22Rv1 (cell line): ENCODE results near the gene CASP3.

Experiments used
- H3K27ac ChIP-seq: fragments of 450-650 bp; 2 replicates; pipeline ENCODE4 v1.5.1; 2017
- CTCF ChIP-seq: fragments of 450-650 bp; IDR thresholded peaks from 2 replicates; pipeline ENCODE4 v1.5.1; 2017; ENCODE audit warnings: mild to moderate bottlenecking
- ZFX ChIP-seq: fragments of 450-650 bp; IDR thresholded peaks from 2 replicates; pipeline ENCODE4 v1.6.1; 2017; ENCODE audit warnings: antibody characterized with exemption, borderline replicate concordance

The CASP3 gene

DNA sequence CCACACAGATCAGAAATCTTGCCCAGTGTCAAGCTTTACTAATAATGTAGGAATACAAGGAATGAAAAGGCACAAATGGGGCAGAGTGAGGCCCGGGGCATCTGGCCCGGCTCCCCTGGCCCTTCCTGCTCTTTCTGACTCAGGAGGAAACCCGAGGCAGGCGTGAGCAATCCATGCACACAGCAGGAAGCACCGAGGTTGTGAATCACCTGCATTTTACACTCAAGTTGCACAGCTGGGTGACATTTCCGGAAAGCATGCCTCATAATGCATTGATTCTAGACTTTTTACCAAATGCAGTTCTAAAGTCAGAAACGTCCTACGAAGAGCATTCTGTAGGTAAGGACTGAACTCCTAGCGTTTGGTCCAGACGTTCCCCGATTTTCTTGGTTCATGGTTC is 39.2 kb upstream of the CASP3 start:
- TF ChIP-seq CTCF (no peak), ZFX (no peak)
- H3K27ac ChIP-seq, result no peak overlapping the region

DNA sequence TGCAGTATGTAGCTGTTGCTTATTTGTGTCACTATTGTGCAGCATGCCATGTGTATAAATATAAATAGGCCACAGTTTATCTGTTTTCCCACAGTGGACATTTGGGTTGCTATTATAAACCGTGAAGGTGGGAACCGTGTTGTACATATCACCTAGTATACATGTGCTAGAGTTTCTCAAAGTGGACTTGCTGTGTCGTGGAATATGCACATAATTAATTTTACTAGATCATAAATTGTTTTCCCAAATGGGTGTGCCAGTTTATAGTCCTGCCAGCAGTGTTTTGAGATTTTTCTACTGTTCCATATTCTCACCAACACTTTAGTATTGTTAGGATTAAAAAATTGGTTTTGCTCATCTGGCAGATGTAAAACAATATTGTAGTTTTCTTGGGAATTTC is 38.8 kb upstream of the CASP3 start:
- TF ChIP-seq ZFX, result no peak
- TF ChIP-seq CTCF, result no peak
- H3K27ac ChIP-seq, result no peak overlapping the region

DNA sequence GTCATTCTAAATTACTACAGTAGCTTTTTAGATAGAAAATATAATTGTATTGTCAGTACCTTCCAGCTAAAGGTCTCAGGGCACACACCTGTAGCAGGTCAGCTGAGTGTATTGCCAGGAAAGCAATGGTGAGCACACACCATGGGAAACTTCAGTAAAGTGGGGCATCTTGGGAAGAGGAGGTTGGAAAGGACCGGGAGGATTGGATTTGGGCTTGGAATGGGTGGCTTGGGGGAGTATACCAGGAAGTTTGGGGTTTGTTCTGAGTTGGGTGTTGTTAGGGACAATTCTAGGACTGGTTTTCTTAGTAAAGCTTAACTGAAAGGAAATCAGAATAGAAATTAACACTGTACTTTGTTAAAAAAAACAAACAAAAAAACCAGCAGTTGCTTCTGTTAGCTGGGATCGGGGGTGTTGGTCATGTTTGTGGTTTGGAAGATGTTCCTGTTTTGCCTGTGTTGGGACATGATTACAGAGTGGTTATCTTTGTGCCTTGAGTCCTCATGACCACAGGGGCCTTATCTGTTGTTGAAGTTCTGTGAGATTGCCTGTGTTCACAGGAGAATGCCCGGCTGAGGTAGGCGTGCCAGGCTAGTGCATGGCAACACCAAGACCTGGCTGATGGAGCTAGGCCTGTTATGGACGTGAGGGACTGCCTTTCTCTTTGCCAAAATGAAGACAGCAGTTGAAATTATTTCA is 35.4 kb upstream of the CASP3 start:
- H3K27ac ChIP-seq, result no peak overlapping the region
- TF ChIP-seq ZFX (no peak), CTCF (no peak)

- H3K27ac ChIP-seq, result no peak overlapping the region
- no peak for TF ChIP-seq ZFX
- TF ChIP-seq CTCF, result no peak
Observed at GRCh38 chr4:184681916-184682315, 32.7 kb upstream of the CASP3 start.

DNA sequence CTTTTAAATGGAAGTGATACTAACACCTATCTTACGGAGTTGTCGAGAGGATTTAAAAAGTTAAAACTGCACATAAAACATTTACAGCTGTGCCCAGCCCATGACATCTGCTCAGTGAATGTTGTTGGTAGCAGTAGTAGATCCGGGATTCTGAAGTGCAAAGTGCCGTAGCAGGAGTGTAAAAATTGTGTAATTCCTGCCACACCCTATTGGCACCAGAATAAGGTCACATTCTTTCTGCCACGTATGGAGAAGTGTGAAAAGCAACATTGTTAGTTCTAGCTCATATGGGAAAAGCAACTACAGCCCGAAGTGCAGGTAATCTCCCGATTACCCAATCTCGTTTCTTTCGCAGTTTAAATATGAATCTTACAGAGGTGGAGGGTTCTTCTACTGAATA is 31.5 kb upstream of the CASP3 start:
- TF ChIP-seq ZFX (no peak), CTCF (no peak)
- H3K27ac ChIP-seq, result no peak overlapping the region

DNA sequence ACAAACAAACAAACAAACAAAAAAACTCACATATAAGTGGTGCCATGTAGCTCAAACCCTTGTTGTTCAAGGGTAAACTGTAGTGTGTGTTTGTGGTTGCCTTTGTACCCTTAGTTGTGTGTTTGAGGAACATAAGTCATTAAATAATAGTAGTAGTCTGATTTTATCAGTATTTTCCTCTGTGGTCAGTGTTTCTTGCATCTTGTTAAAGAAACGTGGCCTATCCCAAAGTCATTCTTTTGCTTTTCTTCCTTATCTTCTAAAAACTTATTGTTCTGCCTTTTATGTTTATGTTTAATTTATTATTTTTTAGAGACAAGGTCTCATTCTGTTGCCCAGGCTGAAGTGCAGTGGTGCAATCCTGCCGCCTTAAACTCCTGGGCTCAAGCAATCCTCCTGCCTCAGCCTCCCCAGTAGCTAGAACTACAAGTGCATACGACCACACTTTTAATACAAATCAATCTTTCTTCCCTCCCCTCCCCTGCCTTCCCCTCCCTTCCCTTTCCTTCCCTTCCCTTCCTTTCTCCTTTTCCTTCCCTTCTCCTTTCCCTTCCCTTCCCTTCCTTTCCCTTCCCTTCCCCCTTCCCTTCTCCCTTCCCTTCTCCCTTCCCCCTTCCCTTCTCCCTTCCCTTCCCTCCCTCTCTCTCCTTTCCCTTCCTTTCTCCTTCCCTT is 26.7 kb upstream of the CASP3 start:
- TF ChIP-seq CTCF (no peak), ZFX (no peak)
- no peak overlapping the region for H3K27ac ChIP-seq

DNA sequence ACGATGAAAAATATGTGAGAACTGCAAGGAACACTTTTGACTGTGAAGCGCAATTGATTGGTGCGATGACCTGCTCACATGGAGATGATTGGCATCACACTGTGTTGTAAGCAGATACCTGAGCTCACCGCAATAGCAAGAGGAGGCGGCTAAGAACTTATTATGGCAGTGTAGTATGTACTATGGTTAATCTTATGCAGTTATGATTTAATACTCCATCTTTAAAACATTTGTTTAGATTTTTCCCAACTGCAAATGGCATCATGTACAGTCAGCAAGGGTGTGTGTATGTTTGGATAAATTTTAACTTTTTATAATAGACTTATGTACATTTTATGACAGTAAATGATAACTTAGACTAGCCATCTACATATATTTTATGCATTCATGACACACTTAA is 25.8 kb upstream of the CASP3 start:
- TF ChIP-seq ZFX, result no peak
- no peak for TF ChIP-seq CTCF
- no peak overlapping the region for H3K27ac ChIP-seq
